ENCODE results near the gene DELE1.

DELE1 gene

GRCh38 chr5:141960449-141961323 is 37.0 kb downstream of the DELE1 start:
- DNase-seq: peak; percentile 77

GRCh38 chr5:141961466-141961865 is 37.8 kb downstream of the DELE1 start:
- no peak for DNase-seq

GRCh38 chr5:141963701-141964100 is 40.0 kb downstream of the DELE1 start:
- DNase-seq: no peak

- no peak for DNase-seq
Observed at GRCh38 chr5:141965071-141965470, 41.4 kb downstream of the DELE1 start.

GRCh38 chr5:141966275-141966962 is 42.7 kb downstream of the DELE1 start:
- no peak for DNase-seq

- DNase-seq: no peak
Observed at GRCh38 chr5:141966963-141967333, 43.3 kb downstream of the DELE1 start.

- peak; percentile 75 for DNase-seq
Observed at GRCh38 chr5:141968914-141969608, 45.4 kb downstream of the DELE1 start, which contains the start of gene RNF14. RNF14 (plus strand) TSS chr5:141969105; CDS start chr5:141973589, 4,484 bp downstream.

GRCh38 chr5:141969783-141970771 is 46.4 kb downstream of the DELE1 start:
- DNase-seq: peak; percentile 1

- DNase-seq: no peak
Observed at GRCh38 chr5:141973871-141974595, 50.4 kb downstream of the DELE1 start.

- DNase-seq: no peak
Observed at GRCh38 chr5:141976176-141976575, 52.5 kb downstream of the DELE1 start.

GRCh38 chr5:141978389-141978788 is 54.7 kb downstream of the DELE1 start:
- DNase-seq: no peak

GRCh38 chr5:141982626-141983025 is 59.0 kb downstream of the DELE1 start:
- no peak for DNase-seq

GRCh38 chr5:141986072-141986471 is 62.4 kb downstream of the DELE1 start:
- no peak for DNase-seq

- no peak for DNase-seq
Observed at GRCh38 chr5:141989720-141990119, 66.0 kb downstream of the DELE1 start.

Measured in NCI-H510A treated with DMSO at 0.1 percent for 48 hours (cell line).